ENCODE data around the gene CBX6.

CBX6 gene

DNA sequence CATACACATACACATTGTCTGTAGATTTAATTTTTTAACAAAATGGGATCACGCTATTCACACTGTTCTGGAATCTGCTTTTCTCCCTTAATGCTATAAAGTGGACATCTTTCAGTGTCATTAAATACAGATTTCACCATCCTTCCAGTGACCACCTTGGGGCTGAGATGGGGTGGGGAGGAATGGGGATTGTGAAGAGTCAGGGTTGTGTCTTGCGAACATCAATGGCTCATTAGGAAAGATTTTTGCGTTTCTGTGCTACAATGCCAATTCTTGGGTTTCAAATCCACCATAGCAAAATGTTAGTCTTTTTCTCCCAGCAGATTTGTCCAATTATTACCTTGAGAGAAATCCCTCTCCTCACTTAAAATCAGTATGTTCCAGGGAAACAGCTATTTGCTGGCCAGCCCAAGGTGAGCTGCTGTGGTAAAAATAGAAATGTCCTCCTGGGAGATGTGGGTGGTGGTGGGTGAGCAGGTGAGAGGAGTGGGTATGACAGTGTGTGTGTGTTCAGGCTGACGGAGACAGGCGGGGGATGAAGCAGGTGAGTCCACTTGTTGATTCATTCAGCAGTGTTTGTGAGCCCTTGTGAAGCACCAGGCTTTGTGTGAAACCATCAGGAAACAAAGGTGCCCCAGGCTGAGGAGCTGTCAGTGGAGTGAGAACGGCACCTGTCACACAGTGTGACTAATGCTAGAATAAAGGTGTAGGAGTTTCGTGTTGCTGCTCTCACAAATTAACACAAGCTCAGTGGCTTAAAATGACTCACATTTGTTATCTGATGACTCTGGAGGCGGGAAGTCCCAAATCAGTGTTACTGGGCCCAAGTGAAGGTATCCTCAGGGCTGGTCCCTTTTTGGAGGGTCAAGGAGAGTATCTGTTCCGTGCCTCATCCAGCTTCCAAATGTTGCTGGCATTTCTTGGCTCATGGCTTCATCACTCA is 1.7 kb upstream of the CBX6 start:
- no peak for DNase-seq

DNA sequence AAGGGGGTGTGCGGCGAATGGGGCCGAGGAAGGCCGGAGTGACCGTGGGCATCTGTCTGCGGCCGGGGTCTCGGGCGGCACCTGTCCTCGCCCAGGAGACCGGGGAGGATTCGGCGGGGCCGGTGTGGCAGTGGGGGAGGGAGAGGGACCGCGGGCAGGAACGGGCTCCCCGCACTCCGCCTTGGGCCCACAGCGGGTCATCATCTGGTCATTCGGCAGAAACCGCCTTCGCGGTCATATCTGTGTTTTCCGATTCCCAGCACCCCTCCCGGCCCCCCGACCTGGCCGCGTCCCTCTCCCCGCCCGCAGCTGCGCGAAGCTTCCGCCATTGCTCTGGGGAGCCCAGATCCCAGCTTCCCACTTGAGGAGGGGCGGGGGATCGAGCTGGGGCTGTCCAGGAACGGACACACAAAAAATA is 824 bp upstream of the CBX6 start:
- no peak for DNase-seq

DNA sequence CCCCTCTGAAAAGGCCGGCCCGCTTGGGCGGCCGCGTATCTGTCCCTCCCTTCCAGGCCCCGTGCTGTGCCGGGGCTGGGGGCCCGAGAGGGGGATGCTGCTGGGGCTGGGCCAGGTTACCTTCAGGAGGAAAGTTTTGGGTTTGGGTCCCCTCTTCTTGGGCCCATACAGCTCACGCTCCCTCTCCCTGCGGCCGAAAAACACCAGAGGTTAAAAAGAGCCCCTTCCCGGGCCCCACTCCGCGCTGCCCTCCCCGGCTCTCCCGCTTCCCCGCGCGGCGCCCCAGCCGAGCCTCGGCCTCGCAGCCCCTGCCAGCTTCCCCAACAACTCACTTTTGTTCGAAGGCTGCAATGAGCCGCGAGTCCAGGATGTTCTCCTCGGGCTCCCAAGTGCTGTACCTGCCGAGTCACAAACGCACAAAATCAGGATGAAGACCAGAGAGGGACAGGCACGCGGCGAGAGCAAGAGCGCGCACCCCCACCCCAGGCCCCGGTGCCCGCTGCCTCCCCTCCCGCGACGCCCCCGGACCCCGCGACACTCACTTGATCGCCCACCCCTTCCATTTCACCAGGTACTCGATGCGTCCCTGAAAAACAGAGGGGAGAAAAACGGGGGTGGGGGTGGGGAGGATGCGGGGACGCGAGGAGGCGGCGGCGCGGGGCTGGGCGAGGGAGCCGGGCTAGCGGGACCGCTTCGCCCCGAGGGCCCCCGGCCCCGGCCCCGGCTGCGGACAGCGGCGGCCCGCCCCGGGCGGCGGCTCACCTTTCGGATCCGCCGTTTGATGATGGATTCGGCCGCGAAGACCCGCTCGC is 450 bp downstream of the CBX6 start:
- DNase-seq: no peak

DNA sequence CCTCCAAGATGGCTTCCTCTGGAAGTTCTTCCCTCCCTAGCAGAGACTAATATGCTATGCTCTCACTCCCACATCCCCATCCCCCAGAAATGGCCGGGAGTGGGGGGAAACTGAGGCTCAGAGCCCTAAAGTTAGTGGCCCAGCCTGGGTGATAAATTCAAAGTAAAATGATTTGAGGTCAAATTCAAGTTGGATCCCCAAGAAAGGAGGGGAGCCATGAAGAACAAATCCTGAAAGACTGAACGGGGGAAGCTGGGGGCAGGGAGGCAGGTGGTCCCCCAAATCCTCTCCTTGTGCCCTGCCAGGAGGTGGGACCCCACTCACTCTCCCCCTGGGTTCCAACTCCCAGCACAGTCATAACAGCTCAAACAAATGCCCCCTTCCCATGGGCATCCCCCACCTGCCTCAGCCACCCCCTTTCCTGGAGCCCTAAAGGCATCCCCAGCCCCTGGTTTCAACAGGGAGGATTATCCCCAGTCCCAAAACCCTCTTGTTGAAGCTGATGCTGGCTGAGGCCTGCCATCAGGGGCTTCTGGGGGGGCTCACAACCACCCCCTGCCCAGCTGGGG is 1.1 kb downstream of the CBX6 start:
- DNase-seq: no peak

DNA sequence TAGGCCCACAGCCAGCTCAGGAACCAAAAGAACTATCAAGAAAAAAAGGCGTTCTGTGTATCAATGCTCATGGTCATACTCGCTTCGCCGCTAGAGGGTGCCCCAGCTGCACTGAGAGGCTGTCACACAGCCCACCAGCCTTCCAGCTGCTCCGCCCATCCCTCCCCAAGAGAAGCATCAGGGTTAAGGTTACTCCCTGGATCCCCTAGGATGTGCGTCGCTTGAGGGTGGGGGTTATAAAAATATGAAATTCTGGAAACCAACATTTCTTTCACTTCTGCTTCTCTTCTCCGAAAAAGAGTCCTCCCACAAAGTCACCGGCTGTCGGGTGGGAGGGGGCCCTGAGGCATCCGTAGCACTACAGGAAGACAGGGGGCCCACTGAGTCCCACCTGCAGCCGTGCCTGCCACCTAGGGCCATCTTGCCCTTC is 1.7 kb downstream of the CBX6 start:
- peak; percentile 55 for DNase-seq

DNA sequence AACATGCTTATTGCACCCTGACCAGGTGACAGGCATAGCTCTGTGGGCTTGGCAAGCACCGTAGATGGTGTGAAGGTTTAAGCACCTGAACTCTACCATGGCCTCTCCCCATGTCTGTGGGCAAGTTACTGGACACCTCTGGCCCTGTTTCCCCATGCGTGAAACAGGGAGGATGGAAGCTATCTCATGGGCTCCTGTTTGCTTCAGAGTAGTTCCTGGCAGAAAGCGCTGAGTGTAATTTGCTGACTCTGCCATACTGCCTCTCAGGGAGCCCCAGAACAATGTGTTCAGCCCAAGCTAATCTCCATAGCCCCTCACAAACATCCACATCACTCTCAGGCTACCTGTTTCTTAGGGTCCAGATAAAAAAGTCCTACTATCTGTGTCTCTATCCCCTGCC is 2.4 kb downstream of the CBX6 start:
- DNase-seq: no peak

DNA sequence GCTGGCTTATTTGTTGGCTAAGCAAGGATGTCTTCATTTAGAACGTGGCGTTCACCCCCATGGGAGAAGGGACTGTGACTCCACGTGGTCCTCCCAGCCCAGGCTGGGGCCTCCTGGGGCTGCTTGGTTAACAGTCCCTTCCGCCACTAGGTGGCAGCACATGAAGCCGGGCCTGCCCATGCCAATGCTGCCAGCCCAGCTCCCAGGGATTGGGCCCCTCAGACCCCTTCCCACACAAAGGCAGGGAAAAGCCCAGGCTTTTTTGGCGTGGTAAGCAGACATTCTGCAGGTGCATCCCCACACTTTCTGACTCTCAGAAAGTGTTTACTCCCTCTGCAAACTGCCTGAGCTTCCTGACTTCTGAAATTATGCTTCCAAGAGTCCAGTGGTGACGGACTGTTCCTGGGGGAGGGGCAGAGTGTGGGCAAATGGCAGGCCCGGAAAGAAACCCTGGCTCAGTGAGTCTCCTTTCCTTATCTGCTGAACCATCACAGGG is 3.1 kb downstream of the CBX6 start:
- DNase-seq: peak; percentile 67

DNA sequence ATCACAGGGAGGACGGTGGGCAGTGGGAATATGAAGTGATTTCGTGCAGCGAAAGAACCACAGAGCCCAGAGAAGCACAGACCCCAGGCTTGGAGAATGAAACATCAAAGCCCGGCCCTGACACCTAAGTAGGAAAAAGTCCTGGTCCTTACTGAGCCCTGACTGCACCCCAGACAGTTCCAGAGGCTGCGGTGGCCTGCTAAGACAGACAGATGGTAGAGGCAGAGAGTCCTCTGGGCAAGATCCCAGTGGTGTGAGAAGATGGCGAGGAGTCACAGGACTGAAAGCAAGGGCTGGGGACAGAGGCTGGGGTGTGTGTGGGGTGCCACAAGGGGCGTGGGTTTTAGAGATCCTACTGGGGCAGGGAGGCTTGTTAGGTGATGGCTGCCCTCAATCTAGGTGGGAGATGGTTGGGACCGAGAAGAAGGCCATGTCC is 3.7 kb downstream of the CBX6 start:
- no peak for DNase-seq

DNA sequence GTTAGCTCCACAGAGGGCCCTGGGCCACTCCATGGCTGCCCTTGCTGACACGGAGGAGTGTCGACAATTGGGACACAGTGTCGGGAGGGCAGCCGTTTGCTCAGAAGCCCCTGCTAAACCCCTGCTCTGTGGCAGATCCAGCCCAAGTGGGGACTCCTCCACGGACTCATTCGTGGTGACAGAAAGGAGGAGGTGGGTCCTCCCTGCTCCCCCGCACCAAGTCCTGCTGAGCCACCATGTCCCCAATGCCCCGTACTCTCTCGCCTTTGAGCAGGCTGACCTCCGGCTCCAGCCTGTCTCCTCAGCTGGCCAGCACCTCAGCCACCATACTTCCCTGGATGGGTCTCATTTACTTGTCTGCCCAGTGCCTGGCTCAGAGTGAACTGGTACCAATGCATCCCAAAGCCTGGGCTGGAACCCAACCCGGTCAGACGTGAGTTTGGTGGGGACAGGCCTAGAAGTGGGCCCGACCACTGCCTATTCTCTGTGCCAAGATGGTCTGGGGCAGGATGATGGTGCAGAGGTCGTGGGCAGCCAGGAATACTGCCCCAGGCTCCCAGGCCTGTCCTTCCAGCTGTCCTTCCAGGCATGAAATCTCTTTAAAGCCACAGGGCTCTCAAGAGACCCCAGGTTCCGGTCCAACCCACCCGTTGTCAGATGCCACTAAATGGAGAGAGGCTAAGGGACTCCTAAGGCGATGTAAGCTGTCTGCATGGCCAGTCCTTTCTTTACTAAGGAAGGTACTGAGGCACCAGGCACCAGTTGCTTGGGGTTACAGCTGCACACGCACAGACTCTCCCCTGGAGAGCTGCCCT is 4.3 kb downstream of the CBX6 start:
- no peak for DNase-seq

DNA sequence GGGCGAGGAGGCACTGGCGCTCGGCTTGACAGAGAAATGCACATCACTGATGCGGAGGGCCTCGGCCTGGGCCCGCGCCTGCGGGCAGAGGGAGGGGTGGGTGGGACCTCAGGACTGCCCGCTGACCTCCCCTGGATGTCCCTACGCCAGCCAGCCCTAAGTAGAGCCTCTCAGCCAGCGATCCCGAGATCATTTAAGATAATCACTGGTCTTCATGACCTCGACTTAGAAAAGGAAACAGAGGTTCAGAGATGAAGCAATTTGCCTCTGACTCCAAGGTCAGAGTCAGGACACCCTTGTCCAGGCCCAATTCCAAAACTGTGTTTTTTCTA is 4.9 kb downstream of the CBX6 start:
- no peak for DNase-seq

DNA sequence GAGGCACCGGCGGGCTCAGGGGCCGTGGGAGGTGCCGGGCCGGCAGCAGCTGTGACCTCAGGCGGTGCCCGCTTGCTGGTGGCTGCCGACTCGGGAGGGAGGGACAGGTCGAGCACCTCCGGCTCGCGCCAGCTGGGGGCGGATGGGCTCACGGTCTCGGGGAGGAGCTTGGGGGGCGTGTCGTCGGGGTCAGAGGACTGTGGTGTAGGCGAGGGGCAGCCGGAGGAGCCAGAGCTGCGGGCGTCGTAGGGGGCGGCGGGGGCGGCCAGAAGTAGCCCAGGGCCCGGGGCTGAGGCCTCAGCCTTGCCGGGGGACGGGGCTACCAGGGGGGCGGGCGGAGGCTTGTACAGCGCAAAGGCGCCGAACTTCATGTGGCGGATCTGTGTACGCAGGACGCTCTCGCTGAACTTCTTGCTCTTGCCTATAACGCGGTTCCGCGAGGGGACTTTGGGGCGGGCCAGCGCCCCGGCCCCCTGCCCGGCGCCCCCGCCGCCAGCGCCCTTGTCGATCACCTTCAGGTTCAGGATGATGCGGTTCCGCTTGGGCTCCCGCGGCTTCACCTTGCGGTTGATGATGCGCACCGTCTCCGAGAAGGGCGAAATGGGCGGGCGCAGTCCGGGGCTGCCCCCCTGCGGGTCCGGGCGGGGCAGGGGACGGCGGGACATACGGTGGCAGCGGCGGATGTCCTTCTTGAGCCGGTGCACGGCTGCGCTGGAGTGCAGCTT is 5.5 kb downstream of the CBX6 start:
- DNase-seq: no peak

DNA sequence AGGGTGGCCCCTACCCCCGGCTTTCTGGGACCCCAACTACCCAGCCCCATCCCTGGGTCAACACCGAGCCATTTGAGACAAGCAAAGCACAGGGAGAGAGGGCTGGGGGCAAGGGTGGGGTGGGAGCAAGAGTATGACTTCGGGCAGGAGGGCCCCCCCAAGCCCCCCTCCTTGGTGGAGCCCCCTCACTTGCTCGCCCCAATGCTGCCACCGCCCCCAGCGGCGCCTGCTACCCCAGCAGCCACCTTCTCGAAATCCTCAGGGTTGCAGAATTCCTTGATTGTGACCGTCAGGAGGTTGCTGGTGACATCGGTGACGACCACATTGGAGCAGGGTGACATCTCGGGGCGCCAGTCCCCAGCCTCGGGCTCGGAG is 6.0 kb downstream of the CBX6 start:
- no peak for DNase-seq

DNA sequence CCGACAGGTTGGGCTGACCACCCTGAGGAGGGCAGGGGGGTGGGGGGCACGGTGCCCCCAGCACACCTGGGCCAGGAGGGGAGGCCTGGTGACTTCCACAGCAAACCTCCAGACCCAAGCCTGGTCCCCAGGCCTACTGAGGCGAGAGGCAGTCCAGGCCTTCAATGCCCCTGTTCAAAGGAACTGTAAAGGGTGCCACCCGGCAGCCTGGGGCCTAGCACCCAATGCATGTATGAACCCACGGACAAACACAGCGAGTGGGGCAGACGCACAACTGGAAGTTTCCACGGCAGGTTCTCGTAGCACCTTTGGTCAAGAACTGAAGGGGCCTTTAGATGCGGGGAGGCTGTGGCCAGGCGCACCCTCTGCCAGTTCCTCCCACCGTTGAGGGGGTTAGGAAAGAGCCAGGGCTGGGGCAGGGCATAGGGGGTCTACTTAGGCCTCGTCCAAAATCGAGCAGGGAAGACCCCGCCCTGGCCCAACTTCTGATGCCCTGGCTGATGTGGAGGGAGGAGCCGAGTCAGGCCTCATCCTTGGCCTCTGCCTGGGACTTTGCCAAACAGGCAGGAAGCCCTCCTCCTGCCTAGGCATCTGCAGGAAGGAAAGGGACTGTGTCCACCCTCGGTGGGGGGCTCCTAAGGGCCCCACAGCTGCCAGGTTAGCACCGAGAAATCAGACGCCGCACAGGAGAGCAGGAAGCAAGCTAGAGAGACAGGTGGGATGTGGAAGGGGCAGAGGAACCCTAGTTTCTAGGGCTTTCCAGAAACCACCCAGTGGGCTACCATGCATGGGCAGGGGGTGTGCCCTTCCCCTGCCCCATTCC is 6.6 kb downstream of the CBX6 start:
- no peak for DNase-seq

DNA sequence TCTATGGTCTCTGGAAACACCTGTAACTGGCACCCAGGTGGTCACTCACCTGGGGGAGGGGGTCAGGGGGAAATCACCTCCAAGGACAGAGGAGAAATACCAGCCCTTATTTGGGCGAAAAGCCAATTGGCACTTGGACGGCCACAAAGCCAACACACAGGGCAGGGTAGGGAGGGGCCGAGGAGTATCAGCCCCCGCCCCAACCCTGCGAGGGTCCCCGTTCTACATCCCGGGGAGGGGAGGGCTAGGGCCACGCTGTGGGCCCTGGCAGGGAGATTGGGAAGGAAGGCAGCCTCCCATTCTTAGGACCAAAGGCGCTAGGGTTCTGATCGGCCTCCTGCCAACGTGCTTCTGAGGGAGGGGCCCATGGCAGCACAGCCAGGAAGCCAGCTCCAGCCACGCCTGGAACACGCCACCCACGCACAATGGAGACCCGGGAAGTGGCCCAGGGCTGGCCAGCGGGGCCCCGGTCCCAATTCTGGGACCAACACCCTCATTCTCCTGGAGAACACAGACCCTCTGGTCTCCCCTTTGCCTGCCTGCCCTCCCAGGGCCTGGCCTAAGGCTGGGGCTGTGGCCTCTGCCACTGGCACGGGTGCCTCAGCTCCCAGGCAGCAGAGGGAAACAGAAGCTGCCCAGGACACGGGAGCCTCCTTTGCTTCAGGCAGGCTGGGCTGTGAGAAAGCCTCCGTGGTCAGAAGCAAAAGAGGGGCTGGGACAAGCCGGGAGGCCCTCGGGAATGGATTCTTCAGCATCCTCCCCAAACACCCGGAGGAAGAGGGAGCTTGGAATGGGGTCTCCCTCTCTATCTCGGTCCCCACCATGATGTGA is 7.4 kb downstream of the CBX6 start:
- no peak for DNase-seq

DNA sequence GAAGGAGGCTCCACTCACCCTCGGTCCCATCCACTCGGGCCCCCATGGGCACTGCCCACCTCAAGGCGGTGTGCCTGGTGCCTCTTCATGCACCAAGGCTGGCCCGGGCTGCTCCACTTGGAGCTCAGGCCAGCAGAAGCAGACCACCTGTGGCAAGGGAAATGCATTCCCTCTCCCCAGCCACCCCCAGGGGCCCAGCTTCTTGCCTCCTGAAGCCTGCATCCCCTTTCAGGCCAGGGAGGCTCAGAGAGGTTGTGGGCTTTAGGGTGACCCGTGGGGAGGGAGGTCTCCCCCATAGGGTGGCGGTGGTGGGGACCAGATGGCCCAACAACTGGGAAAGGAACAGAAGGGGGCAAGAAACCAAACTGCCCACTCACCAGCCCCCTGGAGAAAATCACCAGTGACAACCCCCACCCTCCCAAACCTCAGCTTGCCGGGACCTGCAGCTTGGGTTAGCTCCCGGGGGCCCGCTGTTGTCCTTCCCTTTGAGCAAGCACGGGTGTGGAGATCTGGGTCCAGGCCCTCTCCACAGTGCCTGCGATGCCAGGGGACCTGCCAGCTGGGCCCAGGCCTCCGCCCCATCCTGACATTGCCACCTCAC is 8.4 kb downstream of the CBX6 start:
- DNase-seq: no peak

DNA sequence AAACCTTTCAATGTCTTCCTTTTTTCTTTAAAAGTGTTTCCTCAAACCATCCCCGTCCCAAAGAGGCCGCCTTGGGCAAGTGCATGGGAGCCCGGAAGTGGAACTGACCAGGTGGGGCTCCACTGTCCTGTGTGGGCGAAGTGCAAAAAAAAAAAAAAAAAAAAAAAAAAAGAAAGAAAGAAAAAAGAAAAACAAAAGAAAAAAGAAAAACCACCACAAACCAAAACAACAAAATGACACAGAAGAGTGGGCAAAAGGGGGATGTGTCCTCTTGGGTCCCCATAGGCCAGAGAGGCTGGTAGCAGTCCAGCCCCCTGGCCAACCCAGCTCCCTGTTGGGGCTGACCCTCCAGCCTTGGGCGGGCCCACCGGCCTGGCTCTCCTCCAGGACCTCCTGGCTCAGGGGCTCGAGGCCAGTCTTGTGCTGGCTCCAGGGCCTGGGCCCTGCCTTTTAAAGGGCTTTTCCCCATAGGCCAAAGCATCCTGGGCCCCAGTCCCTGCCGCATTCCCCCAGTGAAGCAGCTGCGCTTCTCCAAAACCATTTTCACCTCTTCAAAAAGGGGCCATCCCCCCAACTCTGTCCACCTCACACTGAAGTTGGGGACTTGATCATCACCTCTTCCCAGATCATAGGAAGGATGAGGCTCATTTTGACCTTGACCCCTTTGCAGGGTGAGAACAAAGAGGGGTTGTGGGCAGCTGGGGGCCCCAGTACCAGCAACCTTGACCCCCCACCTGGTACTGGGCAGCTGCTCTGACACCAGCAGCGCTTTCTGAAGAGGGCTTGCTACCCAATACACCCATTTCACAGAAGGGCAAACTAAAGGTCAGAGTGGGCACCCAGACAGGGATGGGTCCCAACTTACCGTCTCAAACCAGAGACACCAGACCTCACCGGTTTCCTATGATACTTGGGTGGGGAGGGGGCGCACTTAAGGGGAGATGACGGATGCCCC is 9.4 kb downstream of the CBX6 start:
- no peak for DNase-seq

DNA sequence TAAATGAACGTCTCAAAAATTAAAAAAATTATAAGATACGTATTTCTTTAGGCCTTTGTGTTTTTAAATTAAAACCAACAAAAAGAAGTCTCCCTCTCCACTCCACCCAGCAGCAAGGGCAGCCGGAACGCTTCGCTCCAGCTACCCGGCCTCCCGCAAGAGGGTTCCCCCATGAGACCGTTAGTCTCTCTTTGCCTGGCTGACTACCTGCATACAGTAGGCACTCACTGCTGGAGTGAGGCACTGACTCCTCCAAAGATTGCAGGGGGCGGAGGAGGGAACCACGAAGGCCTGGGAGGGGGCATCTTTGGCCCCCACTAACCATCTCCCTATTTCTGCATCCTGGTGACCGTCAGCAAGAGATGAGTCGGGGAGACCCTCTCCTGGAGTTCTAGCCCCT is 10.1 kb downstream of the CBX6 start:
- no peak for DNase-seq

DNA sequence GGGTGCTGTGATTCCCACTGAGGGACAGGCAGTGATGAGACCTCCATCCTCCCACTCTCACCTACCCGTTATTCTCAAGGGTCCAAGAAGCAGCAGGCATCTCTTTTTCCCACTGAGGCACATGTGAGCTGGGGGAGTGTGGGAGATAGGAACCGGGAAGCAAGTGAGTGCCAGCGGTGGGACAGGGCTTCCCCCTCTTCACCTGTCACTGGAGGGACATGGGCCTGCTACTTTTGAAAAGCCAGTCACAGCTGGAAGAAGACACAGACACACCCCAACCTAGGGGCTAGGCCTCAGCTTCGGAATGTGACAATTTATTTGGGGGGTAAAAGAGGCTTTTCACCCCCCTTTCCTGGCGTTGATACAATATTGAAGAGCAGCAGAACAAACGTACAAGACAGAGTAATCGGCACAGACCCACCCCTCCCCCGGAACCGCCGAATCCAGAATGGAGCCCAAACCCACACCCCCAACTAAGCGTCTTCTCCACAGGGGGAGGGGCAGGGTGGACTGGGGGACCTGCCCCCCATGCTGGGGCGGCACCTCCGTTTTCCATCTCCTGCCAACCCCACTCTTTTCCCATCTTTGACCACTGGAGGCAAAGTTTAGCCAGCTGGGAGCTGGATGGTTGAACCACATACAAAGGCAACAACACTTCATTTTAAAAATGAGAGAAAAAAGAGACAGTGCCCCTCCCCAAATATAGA is 10.7 kb downstream of the CBX6 start:
- DNase-seq: no peak

All from amniotic stem cell (primary cell).